ENCODE data around the gene CCR2.

- no peak for TF ChIP-seq TCF12 (IDR thresholded peaks at IDR 0.05; ENCODE audit: low read depth)
- no peak for TF ChIP-seq EP300 (IDR thresholded peaks at IDR 0.05; ENCODE audit: borderline replicate concordance)
- no peak for TF ChIP-seq RAD21 (IDR thresholded peaks at IDR 0.05; ENCODE audit: low read depth)
- no peak for TF ChIP-seq YY1 (IDR thresholded peaks at IDR 0.05; ENCODE audit: low read depth)
Observed at GRCh38 chr3:46400000-46400734, 46.3 kb downstream of the CCR2 start.

Measured in Ishikawa (cell line).